HEK293T (cell line): Measurements from ENCODE around the gene CSNK1G1.

Experiments
- BHLHE40 ChIP-seq: fragments of 450-650 bp; IDR thresholded peaks from 2 replicates; pipeline ENCODE4 v1.6.1; 2016; ENCODE audit warnings: mild to moderate bottlenecking, moderate library complexity, borderline replicate concordance
- FOXA1 ChIP-seq: fragments of 450-650 bp; IDR thresholded peaks from 2 replicates; pipeline ENCODE4 v1.6.1; 2016; ENCODE audit warnings: mild to moderate bottlenecking
- FOXK2 ChIP-seq: fragments of 450-650 bp; IDR thresholded peaks from 2 replicates; pipeline ENCODE4 v1.6.1; 2016; ENCODE audit warnings: mild to moderate bottlenecking
- FOXM1 ChIP-seq: fragments of 450-650 bp; IDR thresholded peaks from 2 replicates; pipeline ENCODE4 v1.6.1; 2017; ENCODE audit warnings: mild to moderate bottlenecking, borderline replicate concordance
- HDGF ChIP-seq: fragments of 450-650 bp; IDR thresholded peaks from 2 replicates; pipeline ENCODE4 v1.6.1; 2017; ENCODE audit warnings: antibody characterized with exemption, borderline replicate concordance
- L3MBTL2 ChIP-seq: fragments of 450-650 bp; conservative IDR thresholded peaks from 2 replicates; pipeline ENCODE4 v1.6.1; 2016; ENCODE audit warnings: mild to moderate bottlenecking
- PKNOX1 ChIP-seq: fragments of 450-650 bp; IDR thresholded peaks from 2 replicates; pipeline ENCODE4 v1.6.1; 2016
- SP1 ChIP-seq: fragments of 450-650 bp; IDR thresholded peaks from 2 replicates; pipeline ENCODE4 v1.6.1; 2017
- SUZ12 ChIP-seq: fragments of 450-650 bp; IDR thresholded peaks from 2 replicates; pipeline ENCODE4 v1.6.1; 2016; ENCODE audit warnings: mild to moderate bottlenecking
- TARDBP ChIP-seq: fragments of 450-650 bp; IDR thresholded peaks from 2 replicates; pipeline ENCODE4 v1.6.1; 2016
- ZNF384 ChIP-seq: fragments of 450-650 bp; IDR thresholded peaks from 2 replicates; pipeline ENCODE4 v1.6.1; 2016

GRCh38 chr15:64153480-64154367 is 202.2 kb downstream of the CSNK1G1 start:
- no peak for TF ChIP-seq SUZ12
- TF ChIP-seq ZNF384 = no peak
- TF ChIP-seq SP1 = no peak
- no peak for TF ChIP-seq FOXK2
- no peak for TF ChIP-seq FOXA1
- no peak for TF ChIP-seq TARDBP
- no peak for TF ChIP-seq HDGF
- no peak for TF ChIP-seq PKNOX1
- TF ChIP-seq FOXM1 = no peak
- TF ChIP-seq L3MBTL2 = no peak
- no peak for TF ChIP-seq BHLHE40
